ENCODE measurements around the gene HEATR1.
"Not testable (repeated sequence)": the region's sequence is repeated elsewhere in the genome, so short reads cannot be mapped to it uniquely, and the experiment has no call there.

Gene HEATR1

GRCh38 chr1:236603991-236604904 lies at the start of gene HEATR1:
Gene HEATR1, minus strand, starts transcription at chr1:236604516. Its CDS starts 421 bp downstream, at chr1:236604095.
- FAIRE-seq (peak; percentile 99), DNase-seq (ENCODE audit: extremely low spot score, insufficient read length, low read depth) (peak; percentile 78)

GRCh38 chr1:236645016-236645680 lies 40.8 kb upstream of the HEATR1 start:
- no peak for FAIRE-seq

GRCh38 chr1:236642763-236643162 lies 38.4 kb upstream of the HEATR1 start:
- FAIRE-seq (no peak), DNase-seq (ENCODE audit: extremely low spot score, insufficient read length, low read depth) (no peak)

More at GRCh38 chr1:236645016-236645680, 40.8 kb upstream of the HEATR1 start:
- no peak for DNase-seq (ENCODE audit: extremely low spot score, insufficient read length, low read depth)

GRCh38 chr1:236639686-236640085 lies 35.4 kb upstream of the HEATR1 start:
- DNase-seq (ENCODE audit: extremely low spot score, insufficient read length, low read depth): no peak
- FAIRE-seq: no peak

GRCh38 chr1:236638945-236639344 lies 34.6 kb upstream of the HEATR1 start:
- FAIRE-seq (no peak), DNase-seq (ENCODE audit: extremely low spot score, insufficient read length, low read depth) (no peak)

GRCh38 chr1:236636017-236636416 lies 31.7 kb upstream of the HEATR1 start:
- FAIRE-seq (no peak), DNase-seq (ENCODE audit: extremely low spot score, insufficient read length, low read depth) (no peak)

GRCh38 chr1:236627727-236628408 lies 23.6 kb upstream of the HEATR1 start:
- no peak for DNase-seq (ENCODE audit: extremely low spot score, insufficient read length, low read depth)
- no peak for FAIRE-seq

GRCh38 chr1:236623371-236624166 lies 19.3 kb upstream of the HEATR1 start:
- DNase-seq (ENCODE audit: extremely low spot score, insufficient read length, low read depth) (no peak), FAIRE-seq (no peak)

- no peak for DNase-seq (ENCODE audit: extremely low spot score, insufficient read length, low read depth)
- FAIRE-seq: no peak
Measured at GRCh38 chr1:236622407-236622806, 18.1 kb upstream of the HEATR1 start.

- DNase-seq (ENCODE audit: extremely low spot score, insufficient read length, low read depth) (no peak), FAIRE-seq (no peak)
Measured at GRCh38 chr1:236619398-236619797, 15.1 kb upstream of the HEATR1 start.

GRCh38 chr1:236618507-236618906 lies 14.2 kb upstream of the HEATR1 start:
- FAIRE-seq: no peak
- no peak for DNase-seq (ENCODE audit: extremely low spot score, insufficient read length, low read depth)

- DNase-seq (ENCODE audit: extremely low spot score, insufficient read length, low read depth) (no peak), FAIRE-seq (no peak)
Measured at GRCh38 chr1:236615399-236616148, 11.3 kb upstream of the HEATR1 start.

- DNase-seq (ENCODE audit: extremely low spot score, insufficient read length, low read depth): no peak
- no peak for FAIRE-seq
Measured at GRCh38 chr1:236612349-236612748, 8.0 kb upstream of the HEATR1 start.

GRCh38 chr1:236608930-236609726 lies 4.8 kb upstream of the HEATR1 start:
- no peak for FAIRE-seq

GRCh38 chr1:236607597-236607996 lies 3.3 kb upstream of the HEATR1 start:
- not testable (repeated sequence) for DNase-seq (ENCODE audit: extremely low spot score, insufficient read length, low read depth); FAIRE-seq

More at GRCh38 chr1:236608930-236609726, 4.8 kb upstream of the HEATR1 start:
- no peak for DNase-seq (ENCODE audit: extremely low spot score, insufficient read length, low read depth)

- DNase-seq (ENCODE audit: extremely low spot score, insufficient read length, low read depth) (no peak), FAIRE-seq (no peak)
Measured at GRCh38 chr1:236604905-236605806, 840 bp upstream of the HEATR1 start.

GRCh38 chr1:236602171-236602570 lies 2.1 kb downstream of the HEATR1 start:
- no peak for DNase-seq (ENCODE audit: extremely low spot score, insufficient read length, low read depth)
- FAIRE-seq: no peak

All from GM18507 (cell line).